GM23338 (cell line): ENCODE results near the gene NHLRC4. TPM values are rescaled to one million over a fixed set of nuclear protein-coding genes. Genes with fewer than 3 reads are reported as not detected.

Experiments used
- ATAC-seq: fragments of 200-7000 bp; cut with Tn5 transposase; 3 replicates; pipeline ENCODE4 v1.9.1; 2020
- DNase-seq: peaks from one replicate; pipeline ENCODE4 v3.0.0-alpha.2; 2015; ENCODE audit warnings: low spot score
- H2AFZ ChIP-seq: fragments of 200-600 bp; sonication (generic); 2 replicates; pipeline ENCODE4 v1.8.0; 2016; ENCODE audit warnings: antibody characterized with exemption, mild to moderate bottlenecking, moderate library complexity
- H3F3A ChIP-seq: fragments of 200-600 bp; sonication (generic); replicated peaks from 2 replicates; pipeline ENCODE4 v1.8.0; 2017; ENCODE audit warnings: antibody characterized with exemption, mixed run types, low read depth
- H3K27ac ChIP-seq: fragments of 200-600 bp; sonication (generic); 2 replicates; pipeline ENCODE4 v1.6.1; 2016; ENCODE audit warnings: low read depth
- H3K27me3 ChIP-seq: fragments of 200-600 bp; sonication (generic); 2 replicates; pipeline ENCODE4 v1.8.0; 2016; ENCODE audit warnings: mild to moderate bottlenecking, mixed run types, moderate library complexity; ENCODE audit not compliant: insufficient read depth
- H3K36me3 ChIP-seq: fragments of 200-600 bp; sonication (generic); 2 replicates; pipeline ENCODE4 v1.8.0; 2016; ENCODE audit warnings: mild to moderate bottlenecking; ENCODE audit not compliant: insufficient read depth
- H3K4me1 ChIP-seq: fragments of 200-600 bp; sonication (generic); 2 replicates; pipeline ENCODE4 v1.8.0; 2016; ENCODE audit warnings: mild to moderate bottlenecking, moderate library complexity; ENCODE audit not compliant: insufficient read depth
- H3K4me2 ChIP-seq: fragments of 200-600 bp; sonication (generic); 2 replicates; pipeline ENCODE4 v1.7.1; 2017; ENCODE audit warnings: mixed run types
- H3K4me3 ChIP-seq: fragments of 200-600 bp; sonication (generic); 2 replicates; pipeline ENCODE4 v1.6.1; 2016; ENCODE audit warnings: mixed run types
- H3K79me2 ChIP-seq: fragments of 200-600 bp; sonication (generic); replicated peaks from 2 replicates; pipeline ENCODE4 v1.8.0; 2017; ENCODE audit warnings: mild to moderate bottlenecking; ENCODE audit not compliant: insufficient read depth
- H3K9me2 ChIP-seq: fragments of 200-600 bp; sonication (generic); 2 replicates; pipeline ENCODE4 v1.8.0; 2017; ENCODE audit not compliant: insufficient read depth
- H4K20me1 ChIP-seq: fragments of 200-600 bp; sonication (generic); replicated peaks from 2 replicates; pipeline ENCODE4 v1.8.0; 2017; ENCODE audit warnings: mild to moderate bottlenecking; ENCODE audit not compliant: insufficient read depth
- H3K27ac Mint-ChIP-seq: 2 replicates; pipeline ENCODE4 v1.8.0; 2020; ENCODE audit warnings: inconsistent platforms, mild to moderate bottlenecking, moderate library complexity, mixed read lengths
- H3K27me3 Mint-ChIP-seq: 3 replicates; pipeline ENCODE4 v1.8.0; 2022; ENCODE audit warnings: low read depth, mild to moderate bottlenecking, moderate library complexity, mixed read lengths, inconsistent platforms; ENCODE audit not compliant: insufficient read depth, poor library complexity
- H3K36me3 Mint-ChIP-seq: 3 replicates; pipeline ENCODE4 v1.8.0; 2021; ENCODE audit warnings: low read depth, mild to moderate bottlenecking, inconsistent platforms, moderate library complexity, mixed read lengths
- H3K4me1 Mint-ChIP-seq: 3 replicates; pipeline ENCODE4 v1.8.0; 2020; ENCODE audit warnings: mild to moderate bottlenecking, inconsistent platforms, mixed read lengths
- H3K4me3 Mint-ChIP-seq: 3 replicates; pipeline ENCODE4 v1.8.0; 2021; ENCODE audit warnings: moderate library complexity, mild to moderate bottlenecking, inconsistent platforms, mixed read lengths
- H3K9me3 Mint-ChIP-seq: 3 replicates; pipeline ENCODE4 v1.8.0; 2020; ENCODE audit warnings: moderate library complexity, mild to moderate bottlenecking, inconsistent platforms, mixed read lengths
- CREB1 ChIP-seq: fragments of 250-450 bp; sonication (Bioruptor Pico); IDR thresholded peaks from 2 replicates; pipeline ENCODE4 v1.5.0; 2020; ENCODE audit warnings: low read depth, mild to moderate bottlenecking, moderate library complexity
- CTCF ChIP-seq, 2 experiments: fragments of 200-600 bp in 1 of 2; sonication (generic) in 1 of 2; conservative IDR thresholded peaks; 2 replicates each; pipeline versions ENCODE4 v1.5.1 to v1.6.1; 2016 to 2017; ENCODE audit warnings: antibody characterized with exemption in 2 of 2, low read depth in 2 of 2, mild to moderate bottlenecking in 2 of 2, moderate library complexity in 1 of 2
- ETS1 ChIP-seq: IDR thresholded peaks from 2 replicates; pipeline ENCODE4 v1.6.1; 2016; ENCODE audit warnings: antibody characterized with exemption
- EZH2 ChIP-seq: fragments of 200-600 bp; sonication (generic); IDR thresholded peaks from one replicate; pipeline ENCODE4 v1.8.0; 2017; ENCODE audit warnings: antibody characterized with exemption, mild to moderate bottlenecking, low read depth; ENCODE audit not compliant: unreplicated experiment
- EZH2phosphoT487 ChIP-seq: fragments of 200-600 bp; sonication (generic); IDR thresholded peaks from one replicate; pipeline ENCODE4 v1.8.1; 2018; ENCODE audit warnings: antibody characterized with exemption; ENCODE audit not compliant: unreplicated experiment
- JUNB ChIP-seq: IDR thresholded peaks from one replicate; pipeline ENCODE4 v1.6.1; 2016; ENCODE audit warnings: antibody characterized with exemption; ENCODE audit not compliant: unreplicated experiment
- NANOG ChIP-seq: IDR thresholded peaks from 2 replicates; pipeline ENCODE4 v1.6.1; 2016; ENCODE audit warnings: antibody characterized with exemption, borderline replicate concordance
- POLR2AphosphoS5 ChIP-seq: IDR thresholded peaks from 2 replicates; pipeline ENCODE4 v1.6.1; 2016; ENCODE audit warnings: antibody characterized with exemption, low read depth
- REST ChIP-seq: IDR thresholded peaks from one replicate; pipeline ENCODE4 v1.6.1; 2018; ENCODE audit warnings: antibody characterized with exemption; ENCODE audit not compliant: unreplicated experiment
- STAT1 ChIP-seq: IDR thresholded peaks from one replicate; pipeline ENCODE4 v1.6.1; 2016; ENCODE audit warnings: antibody characterized with exemption; ENCODE audit not compliant: unreplicated experiment
- ZNF114 ChIP-seq: fragments of 250-450 bp; sonication (Bioruptor Pico); IDR thresholded peaks from 2 replicates; pipeline ENCODE4 v1.5.0; 2020; ENCODE audit warnings: mild to moderate bottlenecking, moderate library complexity
- ZNF331 ChIP-seq: fragments of 250-450 bp; sonication (Bioruptor Pico); IDR thresholded peaks from 2 replicates; pipeline ENCODE4 v1.5.0; 2020; ENCODE audit warnings: low read depth, mild to moderate bottlenecking, moderate library complexity
- ZNF462 ChIP-seq: fragments of 250-450 bp; sonication (Bioruptor Pico); IDR thresholded peaks from 2 replicates; pipeline ENCODE4 v1.5.0; 2020; ENCODE audit warnings: mild to moderate bottlenecking, moderate library complexity
- polyA plus RNA-seq: library from polyadenylated mRNA; unstranded; fragments of >200 nt; fragmentation: Nextera tagmentation; extraction: Ambion mirVana; gene quantifications from 2 replicates; pipeline ENCODE4 v1.2.1, GENCODE V29; 2016
- total RNA-seq: library from RNA; depleted of rRNA; stranded (reverse); fragments of >200 nt; shearing (Covaris generic); gene quantifications from 2 replicates; pipeline ENCODE4 v1.2.3, GENCODE V29; 2014

The NHLRC4 gene
- total and polyA plus RNA-seq, 2 experiments from 2014 or later = 0.47 to 0.80 TPM

- Mint-ChIP-seq H3K9me3 (no peaks in the 10 kb centered on the region; the same call in 2 of the 3 replicates), H3K27ac (no peak overlapping the region)
- no peak overlapping the region for H2AFZ ChIP-seq
Measured at GRCh38 chr16:583470-583814, 16.6 kb downstream of the NHLRC4 start.

More at GRCh38 chr16:583470-583814, 16.6 kb downstream of the NHLRC4 start:
- Mint-ChIP-seq H3K27me3 (peaks cover 20% of the 10 kb centered on the region), H3K36me3 (no peaks in the 10 kb centered on the region), H3K4me1 (peaks cover 7% of the 10 kb centered on the region), H3K4me3 (peak overlapping the region; percentile 24; the same call in 1 of the 3 replicates)
- Histone ChIP-seq H3K79me2 (peaks cover 8% of the 10 kb centered on the region), H3K4me1 (peaks cover 5% of the 10 kb centered on the region; the same call in 1 of the 2 replicates), H3K4me3 (peak overlapping the region; percentile 44; the same call in 1 of the 2 replicates), H3K27ac (no peak overlapping the region), H3K9me2 (no peaks in the 10 kb centered on the region), H3K4me2 (peak overlapping the region; percentile 74), H3F3A (peaks cover 13% of the 10 kb centered on the region; the same call in 1 of the 2 replicates), H3K36me3 (no peaks in the 10 kb centered on the region), H4K20me1 (peaks cover 12% of the 10 kb centered on the region), H3K27me3 (peaks cover 30% of the 10 kb centered on the region)
- TF ChIP-seq POLR2AphosphoS5 = no peak
- TF ChIP-seq ZNF462 (CRISPR knock-in tag) = no peak
- TF ChIP-seq EZH2phosphoT487 = no peak
- no peak for TF ChIP-seq JUNB
- TF ChIP-seq ETS1 = no peak
- TF ChIP-seq ZNF114 (CRISPR knock-in tag) = no peak
- no peak for TF ChIP-seq CTCF (conservative IDR thresholded peaks at IDR 0.05; ENCODE audit: low read depth in 2 of 2)
- no peak for TF ChIP-seq ZNF331 (CRISPR knock-in tag)
- TF ChIP-seq NANOG = no peak
- no peak for TF ChIP-seq STAT1
- no peak for TF ChIP-seq CREB1 (CRISPR knock-in tag)
- no peak for TF ChIP-seq REST
- no peak for TF ChIP-seq EZH2
- DNase-seq (peak; percentile 80), ATAC-seq (peak; percentile 56)
